ENCODE results near the gene MUC5AC.
"Not testable (repeated sequence)": the region's sequence is repeated elsewhere in the genome, so short reads cannot be mapped to it uniquely, and the experiment has no call there.

Gene MUC5AC

GRCh38 chr11:1239596-1240205, 81.9 kb downstream of the MUC5AC start:
- no peak for DNase-seq

DNA sequence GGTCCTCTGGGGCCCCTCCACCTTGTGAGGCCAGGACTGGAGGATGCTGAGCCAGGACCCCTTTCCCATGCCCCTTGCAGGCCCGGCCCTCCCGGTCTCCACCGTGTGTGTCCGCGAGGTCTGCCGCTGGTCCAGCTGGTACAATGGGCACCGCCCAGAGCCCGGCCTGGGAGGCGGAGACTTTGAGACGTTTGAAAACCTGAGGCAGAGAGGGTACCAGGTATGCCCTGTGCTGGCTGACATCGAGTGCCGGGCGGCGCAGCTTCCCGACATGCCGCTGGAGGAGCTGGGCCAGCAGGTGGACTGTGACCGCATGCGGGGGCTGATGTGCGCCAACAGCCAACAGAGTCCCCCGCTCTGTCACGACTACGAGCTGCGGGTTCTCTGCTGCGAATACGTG, 83.0 kb downstream of the MUC5AC start:
- DNase-seq = no peak

DNA sequence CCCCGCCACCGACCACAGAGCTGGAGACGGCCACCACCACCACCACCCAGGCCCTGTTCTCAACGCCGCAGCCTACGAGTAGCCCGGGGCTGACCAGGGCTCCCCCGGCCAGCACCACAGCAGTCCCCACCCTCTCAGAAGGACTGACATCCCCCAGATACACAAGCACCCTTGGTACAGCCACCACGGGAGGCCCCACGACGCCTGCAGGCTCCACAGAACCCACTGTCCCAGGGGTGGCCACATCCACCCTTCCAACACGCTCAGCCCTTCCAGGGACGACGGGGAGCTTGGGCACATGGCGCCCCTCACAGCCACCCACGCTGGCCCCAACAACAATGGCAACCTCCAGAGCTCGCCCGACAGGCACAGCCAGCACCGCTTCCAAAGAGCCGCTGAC, 84.0 kb downstream of the MUC5AC start:
- DNase-seq = no peak

GRCh38 chr11:1242289-1242688, 84.5 kb downstream of the MUC5AC start:
- no peak for DNase-seq

GRCh38 chr11:1242751-1243150, 85.0 kb downstream of the MUC5AC start:
- not testable (repeated sequence) for DNase-seq

DNA sequence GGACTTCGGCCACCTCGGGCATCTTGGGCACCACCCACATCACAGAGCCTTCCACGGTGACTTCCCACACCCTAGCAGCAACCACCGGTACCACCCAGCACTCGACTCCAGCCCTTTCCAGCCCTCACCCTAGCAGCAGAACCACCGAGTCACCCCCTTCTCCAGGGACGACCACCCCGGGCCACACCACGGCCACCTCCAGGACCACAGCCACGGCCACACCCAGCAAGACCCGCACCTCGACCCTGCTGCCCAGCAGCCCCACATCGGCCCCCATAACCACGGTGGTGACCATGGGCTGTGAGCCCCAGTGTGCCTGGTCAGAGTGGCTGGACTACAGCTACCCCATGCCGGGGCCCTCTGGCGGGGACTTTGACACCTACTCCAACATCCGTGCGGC, 85.8 kb downstream of the MUC5AC start:
- DNase-seq = not testable (repeated sequence)

DNA sequence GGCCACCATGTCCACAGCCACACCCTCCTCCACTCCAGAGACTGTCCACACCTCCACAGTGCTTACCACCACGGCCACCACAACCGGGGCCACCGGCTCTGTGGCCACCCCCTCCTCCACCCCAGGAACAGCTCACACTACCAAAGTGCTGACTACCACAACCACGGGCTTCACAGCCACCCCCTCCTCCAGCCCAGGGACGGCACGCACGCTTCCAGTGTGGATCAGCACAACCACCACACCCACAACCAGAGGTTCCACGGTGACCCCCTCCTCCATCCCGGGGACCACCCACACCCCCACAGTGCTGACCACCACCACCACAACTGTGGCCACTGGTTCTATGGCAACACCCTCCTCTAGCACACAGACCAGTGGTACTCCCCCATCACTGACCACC, 86.8 kb downstream of the MUC5AC start:
- not testable (repeated sequence) for DNase-seq

GRCh38 chr11:1245717-1246116, 88.0 kb downstream of the MUC5AC start:
- not testable (repeated sequence) for DNase-seq

DNA sequence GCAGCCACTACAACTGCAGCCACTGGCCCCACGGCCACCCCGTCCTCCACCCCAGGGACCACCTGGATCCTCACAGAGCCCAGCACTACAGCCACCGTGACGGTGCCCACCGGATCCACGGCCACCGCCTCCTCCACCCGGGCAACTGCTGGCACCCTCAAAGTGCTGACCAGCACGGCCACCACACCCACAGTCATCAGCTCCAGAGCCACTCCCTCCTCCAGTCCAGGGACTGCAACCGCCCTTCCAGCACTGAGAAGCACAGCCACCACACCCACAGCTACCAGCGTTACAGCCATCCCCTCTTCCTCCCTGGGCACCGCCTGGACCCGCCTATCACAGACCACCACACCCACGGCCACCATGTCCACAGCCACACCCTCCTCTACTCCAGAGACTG, 88.5 kb downstream of the MUC5AC start:
- not testable (repeated sequence) for DNase-seq

DNA sequence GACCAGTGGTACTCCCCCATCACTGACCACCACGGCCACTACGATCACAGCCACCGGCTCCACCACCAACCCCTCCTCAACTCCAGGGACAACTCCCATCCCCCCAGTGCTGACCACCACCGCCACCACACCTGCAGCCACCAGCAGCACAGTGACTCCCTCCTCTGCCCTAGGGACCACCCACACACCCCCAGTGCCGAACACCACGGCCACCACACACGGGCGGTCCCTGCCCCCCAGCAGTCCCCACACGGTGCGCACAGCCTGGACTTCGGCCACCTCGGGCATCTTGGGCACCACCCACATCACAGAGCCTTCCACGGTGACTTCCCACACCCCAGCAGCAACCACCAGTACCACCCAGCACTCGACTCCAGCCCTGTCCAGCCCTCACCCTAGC, 89.3 kb downstream of the MUC5AC start:
- DNase-seq = not testable (repeated sequence)

- not testable (repeated sequence) for DNase-seq
Observed at GRCh38 chr11:1248951-1249350, 91.2 kb downstream of the MUC5AC start.

GRCh38 chr11:1250411-1250810, 92.7 kb downstream of the MUC5AC start:
- not testable (repeated sequence) for DNase-seq
